ENCODE results near the gene NAMPT.
"Not testable (repeated sequence)": the region's sequence is repeated elsewhere in the genome, so short reads cannot be mapped to it uniquely, and the experiment has no call there.

Gene NAMPT

DNA sequence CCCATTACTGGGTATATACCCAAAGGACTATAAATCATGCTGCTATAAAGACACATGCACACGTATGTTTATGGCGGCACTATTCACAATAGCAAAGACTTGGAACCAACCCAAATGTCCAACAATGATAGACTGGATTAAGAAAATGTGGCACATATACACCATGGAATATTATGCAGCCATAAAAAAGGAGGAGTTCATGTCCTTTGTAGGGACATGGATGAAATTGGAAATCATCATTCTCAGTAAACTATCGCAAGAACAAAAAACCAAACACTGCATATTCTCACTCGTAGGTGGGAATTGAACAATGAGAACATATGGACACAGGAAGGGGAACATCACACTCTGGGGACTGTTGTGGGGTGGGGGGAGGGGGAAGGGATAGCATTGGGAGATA, 13.8 kb upstream of the NAMPT start:
- not testable (repeated sequence) for DNase-seq

DNA sequence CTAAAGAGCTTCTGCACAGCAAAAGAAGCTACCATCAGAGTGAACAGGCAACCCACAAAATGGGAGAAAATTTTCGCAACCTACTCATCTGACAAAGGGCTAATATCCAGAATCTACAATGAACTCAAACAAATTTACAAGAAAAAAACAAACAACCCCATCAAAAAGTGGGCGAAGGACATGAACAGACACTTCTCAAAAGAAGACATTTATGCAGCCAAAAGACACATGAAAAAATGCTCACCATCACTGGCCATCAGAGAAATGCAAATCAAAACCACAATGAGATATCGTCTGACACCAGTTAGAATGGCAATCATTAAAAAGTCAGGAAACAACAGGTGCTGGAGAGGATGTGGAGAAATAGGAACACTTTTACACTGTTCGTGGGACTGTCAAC, 13.4 kb upstream of the NAMPT start:
- not testable (repeated sequence) for DNase-seq

DNA sequence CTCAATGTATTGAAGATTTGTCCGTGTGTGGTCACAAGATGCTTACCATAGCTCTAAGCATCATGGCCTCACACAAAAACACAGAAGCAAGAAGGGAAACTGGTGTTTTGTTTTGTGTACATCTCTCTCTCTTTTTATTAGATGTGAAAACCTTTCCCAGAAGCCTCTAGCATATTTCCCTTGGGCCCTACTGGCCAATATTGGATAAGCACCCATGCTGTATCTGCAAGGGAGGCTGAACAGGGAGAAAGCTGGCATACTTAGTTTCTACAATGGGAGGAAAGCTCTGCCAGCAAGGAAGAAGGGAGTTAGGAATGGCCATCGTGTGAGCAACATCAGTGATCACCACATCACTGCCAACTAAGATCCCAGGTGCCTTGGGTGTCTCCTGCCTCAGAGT, 9.6 kb upstream of the NAMPT start:
- DNase-seq = no peak

DNA sequence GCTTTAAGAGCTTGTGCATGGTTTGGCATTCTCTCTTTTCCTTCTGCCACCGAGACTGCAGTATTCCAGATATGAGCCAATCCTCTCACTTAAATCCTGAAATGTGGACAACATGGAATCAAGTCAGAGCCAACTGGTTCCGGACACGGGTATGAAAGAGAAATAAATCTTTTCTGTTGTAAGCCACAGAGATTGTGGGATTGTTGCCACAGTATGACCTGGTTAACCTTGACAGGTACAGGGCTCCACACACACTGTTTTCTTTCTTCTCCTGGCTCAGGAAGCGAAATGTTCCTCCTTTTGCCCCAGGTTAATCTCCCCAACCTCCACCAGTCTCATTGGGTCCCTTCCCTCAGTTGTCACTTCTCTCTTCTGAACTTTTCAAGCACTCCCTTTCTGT, 6.5 kb upstream of the NAMPT start:
- DNase-seq = no peak

DNA sequence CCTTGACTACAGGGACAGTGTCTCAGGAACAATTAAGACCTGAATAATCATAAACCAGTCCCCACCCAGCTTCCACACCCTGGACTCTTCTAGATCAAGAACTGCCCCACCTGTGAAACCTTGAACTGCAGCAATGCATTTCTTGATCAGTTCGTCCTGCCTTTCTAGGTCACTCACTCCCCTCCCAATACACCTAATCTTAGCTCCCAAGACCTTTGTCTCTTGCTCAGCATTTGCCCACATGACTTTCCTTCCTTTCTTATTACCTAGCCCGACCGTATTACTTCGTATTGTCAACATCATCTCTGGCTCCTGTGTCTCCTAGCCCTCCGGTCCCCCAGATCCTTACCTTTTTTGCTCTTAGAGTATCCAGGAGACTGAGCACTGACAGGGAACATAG, 5.5 kb upstream of the NAMPT start:
- no peak for DNase-seq

DNA sequence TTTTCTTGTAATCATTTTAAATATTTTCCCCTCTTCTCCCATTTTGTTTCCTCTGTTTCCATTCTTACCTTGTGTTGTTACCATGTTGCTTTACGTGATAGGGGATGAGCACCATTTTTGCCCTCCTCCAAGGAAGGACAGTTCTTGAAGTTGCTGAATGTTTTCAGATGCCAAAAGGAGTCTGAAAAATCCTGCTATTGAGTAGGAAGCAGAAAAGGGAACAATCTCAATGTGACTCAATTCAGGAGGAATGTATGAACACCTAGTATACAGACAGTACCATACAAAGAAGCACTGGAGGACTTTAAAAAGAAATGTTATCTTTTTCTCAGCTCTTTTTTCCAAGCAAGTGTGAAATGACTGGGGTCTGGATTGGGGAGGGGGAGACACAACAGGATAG, 5.1 kb upstream of the NAMPT start:
- no peak for DNase-seq

DNA sequence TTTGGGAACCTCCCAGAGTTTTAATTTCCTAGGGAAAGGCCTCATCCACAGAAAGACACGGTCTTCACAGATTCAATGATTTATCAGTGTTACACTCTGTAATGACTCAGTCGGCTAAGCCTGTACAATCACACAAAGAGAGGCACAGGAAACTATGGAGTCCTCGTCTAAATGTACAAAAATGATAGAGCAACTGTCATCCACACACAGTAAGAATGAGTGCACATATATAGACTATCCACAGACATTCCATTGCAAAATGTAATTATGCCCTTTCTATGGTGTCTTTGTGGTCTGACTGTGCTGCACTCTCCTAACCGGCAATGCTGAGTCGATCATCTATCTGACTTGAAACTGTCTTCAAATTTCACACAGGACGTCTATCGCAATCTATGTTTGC, 3.5 kb upstream of the NAMPT start:
- no peak for DNase-seq

DNA sequence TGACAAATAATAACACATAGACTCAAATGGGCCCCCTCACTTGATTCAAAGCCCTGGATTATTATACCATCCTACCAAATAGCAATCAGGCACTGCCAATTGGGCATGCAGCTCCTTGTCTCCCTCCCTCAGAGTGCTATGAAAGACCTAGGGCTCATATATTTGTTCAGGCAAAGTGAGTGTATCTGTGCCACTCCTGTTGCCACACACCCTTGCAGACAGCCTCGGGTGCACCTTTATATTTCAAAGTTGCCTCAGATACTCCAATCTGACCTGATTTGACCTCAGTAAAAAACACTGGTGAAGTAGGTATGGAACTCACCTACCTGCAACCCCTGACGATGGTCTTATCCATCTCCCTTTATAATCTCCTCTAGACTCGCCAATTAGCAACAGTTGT, 3.0 kb upstream of the NAMPT start:
- no peak for DNase-seq

DNA sequence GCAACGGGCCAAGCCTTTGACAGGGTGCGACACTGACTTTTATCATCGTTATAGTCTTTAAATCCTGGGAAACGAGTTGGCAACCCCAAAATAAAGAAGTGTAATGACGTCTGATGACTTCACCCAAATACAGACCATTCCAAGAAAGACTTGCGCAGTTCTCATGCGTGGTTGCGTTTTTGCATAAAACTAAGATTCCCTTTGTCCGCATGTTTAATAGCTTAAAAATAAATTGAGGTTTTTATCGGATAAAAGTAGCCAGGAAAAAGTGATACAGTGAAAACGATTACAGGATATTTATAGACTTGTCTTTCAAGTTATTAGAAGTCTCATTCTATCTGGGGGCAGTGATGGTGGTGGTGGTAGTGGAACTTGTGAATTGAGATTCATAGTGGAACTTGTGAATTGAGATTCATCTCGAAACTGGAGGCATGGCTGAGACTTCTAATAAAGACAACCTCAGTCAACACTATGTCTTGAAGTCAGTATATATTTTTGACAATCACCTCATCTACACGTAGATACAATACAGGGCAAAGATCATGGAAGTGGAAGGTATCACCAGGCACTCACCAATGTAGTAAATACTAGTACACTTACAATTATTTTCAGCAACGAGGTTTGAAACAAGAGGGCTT, 1.2 kb upstream of the NAMPT start:
- DNase-seq = no peak

DNA sequence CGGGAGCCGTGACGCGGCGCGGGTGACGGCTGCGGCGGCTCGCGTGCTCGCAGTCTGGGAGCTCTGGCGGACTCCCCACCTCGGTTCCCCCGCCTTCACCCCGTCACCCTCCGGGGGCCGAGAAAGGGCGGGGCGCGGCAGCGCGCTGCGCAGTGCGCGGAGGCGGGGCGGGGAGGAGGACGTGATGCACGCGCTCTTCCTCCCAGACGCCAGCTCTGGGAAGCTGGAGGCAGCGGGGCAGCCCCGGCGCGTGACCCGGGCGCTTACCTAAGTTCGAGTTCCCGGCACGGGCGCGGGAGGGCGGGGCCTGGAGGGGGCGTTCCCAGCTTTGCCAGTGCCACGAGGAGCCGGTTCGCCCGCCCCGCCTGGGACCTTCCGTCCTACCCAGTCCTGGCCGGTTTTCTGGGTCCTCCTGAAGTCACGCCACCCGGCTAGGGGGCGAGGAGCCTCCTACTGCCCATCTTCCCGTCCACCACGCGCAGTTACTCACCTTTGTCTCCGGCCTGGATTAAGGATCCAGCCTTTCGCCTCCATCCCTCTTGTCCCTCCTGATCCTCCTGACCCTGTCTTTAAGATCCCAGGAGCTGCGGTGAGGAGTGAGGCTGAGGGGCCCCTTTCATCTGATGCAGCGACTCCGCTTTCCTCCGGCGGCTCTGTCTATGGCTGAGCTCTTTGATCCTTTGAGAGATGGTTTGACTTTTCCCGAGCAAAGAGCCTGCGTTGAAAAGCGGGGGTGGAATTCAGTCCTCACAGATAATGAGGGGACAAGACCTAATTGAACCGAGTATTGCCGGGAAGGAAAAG, 470 bp upstream of the NAMPT start:
- peak; percentile 95 for DNase-seq

DNA sequence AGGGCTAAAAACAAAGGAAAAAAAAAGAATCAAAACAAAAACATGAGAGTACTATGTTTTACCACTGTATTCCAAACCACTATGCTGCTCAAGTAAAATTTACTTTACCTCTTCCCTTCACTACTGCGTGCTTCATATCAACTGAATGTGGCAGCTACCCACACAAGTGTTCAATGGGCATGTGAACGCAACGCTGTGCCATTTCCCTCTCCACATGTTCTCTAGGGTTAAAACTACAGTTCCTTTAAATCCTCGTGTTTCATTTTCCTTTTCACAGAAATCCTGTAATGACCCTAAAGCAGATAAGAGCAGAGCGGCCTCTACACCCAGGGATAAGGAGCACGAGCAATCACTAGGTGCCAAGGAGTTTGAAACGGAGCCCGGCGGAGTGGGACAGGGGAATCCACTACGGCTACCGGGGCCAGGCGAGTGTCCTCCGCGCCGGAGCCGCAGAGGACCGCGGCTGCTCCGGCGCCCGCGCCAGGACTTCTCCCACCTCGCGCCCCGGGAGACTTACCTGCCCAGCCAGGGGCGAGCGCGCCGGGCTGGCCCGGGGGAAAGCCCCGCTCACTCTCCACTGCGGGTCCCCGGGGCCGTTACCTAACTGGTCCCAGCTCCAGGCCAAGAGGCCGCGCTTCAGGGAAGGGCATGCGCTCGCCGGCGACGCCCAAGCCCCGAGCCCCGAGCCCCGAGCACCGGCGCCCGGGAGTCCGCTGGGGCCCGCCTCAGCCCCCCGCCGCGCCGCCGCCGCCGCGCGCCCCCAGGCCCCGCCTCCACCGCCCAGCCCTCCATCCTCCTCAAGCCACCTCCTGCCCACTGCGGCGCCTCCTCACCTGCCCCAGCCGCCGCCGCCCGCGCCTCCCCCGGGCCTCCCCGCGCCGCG, 711 bp downstream of the NAMPT start:
- peak; percentile 19 for DNase-seq

DNA sequence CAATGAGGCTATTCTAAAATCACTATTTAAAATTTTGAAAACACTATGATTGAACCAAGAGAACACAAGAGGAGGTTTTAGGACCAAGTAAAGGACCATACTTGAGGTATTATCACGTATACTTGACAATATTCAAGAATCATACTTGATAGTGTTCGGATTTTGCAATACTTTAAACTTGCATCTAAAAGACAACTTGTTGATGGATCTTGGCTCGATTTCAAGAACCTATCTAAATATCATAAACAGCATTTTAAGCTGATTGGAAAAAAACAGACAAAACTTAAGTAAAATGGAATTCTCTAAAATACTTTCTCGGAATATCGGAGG, 1.3 kb downstream of the NAMPT start:
- DNase-seq = no peak

DNA sequence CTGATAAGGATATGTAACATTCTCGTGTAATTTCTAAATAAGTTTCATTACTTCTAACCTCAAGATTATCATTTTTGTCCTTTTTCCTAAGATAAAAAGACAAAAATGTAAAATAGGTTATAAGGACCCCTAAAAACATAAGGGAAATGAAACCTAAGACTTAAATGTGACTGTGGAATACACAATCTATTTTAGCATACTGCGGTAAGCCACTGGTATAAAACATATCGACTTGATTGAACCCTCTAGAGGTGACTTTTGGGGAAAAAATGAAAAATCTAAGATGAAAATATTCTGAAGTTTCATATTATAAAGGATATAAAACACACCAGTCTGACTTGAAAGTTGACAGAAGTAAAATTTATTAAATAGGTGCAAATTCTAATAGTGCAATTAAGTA, 1.9 kb downstream of the NAMPT start:
- DNase-seq = no peak

DNA sequence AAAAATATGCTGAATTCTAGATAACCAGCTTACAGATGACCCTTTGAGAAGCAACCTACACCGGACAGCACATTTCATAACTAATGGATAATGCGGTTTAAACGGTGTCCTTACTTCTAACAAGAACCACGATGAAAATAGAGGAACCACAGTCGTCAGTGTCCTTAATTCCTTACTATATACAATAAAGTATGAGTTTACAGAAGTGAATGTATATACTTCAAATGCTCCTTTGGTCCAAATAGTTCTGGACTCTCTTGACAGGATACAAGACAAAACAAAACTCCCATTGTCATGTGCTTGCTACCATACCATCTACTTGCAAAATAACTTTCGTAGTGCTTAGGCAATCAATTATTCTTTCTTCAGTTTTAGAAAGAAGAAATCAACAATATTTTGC, 2.4 kb downstream of the NAMPT start:
- no peak for DNase-seq

DNA sequence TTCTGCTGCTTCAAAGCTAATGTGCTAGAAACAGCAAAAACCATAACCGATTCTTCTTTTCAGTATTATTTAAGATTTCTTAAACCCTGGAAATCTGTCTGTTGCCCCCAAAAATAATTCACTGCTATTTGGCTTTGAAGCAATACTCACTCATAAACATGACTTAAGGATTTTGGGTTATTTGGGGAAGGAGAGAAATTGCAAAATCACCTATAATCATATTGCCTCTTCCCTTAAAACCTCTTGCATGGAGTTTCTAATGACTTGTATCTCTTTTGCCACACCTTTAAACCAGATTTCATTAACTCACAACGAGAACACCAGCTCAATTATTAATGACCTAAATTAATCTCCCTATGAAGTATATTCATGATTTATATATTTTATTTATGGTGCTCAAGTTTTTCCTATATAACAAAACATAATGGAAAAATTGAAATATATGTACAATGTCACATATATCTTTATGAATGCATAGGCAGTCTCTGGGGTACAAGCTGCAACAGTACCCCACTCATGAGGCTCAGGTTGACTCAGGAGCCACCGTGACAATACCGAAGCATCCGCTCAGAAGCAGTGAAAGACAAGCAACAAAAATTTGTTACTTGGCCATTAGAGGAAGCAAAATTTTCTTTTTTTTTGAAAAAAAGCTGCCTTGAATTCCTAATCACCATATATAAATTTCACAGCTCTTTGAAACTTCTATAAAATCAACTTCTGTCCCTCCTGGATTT, 3.0 kb downstream of the NAMPT start:
- no peak for DNase-seq

DNA sequence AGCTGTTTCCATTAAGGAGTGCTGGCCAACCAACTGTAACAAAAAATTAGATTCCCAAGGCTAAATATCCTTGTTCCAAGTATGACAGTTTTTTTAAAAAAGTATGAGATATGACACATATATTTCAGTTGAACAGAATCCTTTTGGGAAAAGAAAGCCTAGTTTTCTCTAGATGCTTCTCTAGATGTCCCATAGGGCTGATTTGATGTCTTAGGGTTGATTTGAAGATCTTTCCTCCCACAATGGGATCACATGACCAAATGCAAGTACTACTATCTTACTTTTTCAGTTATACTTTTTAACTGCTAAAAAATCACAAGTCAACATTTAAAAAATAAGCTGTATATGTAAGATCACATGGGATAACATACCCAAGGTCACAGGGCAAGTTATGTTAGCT, 3.7 kb downstream of the NAMPT start:
- no peak for DNase-seq

DNA sequence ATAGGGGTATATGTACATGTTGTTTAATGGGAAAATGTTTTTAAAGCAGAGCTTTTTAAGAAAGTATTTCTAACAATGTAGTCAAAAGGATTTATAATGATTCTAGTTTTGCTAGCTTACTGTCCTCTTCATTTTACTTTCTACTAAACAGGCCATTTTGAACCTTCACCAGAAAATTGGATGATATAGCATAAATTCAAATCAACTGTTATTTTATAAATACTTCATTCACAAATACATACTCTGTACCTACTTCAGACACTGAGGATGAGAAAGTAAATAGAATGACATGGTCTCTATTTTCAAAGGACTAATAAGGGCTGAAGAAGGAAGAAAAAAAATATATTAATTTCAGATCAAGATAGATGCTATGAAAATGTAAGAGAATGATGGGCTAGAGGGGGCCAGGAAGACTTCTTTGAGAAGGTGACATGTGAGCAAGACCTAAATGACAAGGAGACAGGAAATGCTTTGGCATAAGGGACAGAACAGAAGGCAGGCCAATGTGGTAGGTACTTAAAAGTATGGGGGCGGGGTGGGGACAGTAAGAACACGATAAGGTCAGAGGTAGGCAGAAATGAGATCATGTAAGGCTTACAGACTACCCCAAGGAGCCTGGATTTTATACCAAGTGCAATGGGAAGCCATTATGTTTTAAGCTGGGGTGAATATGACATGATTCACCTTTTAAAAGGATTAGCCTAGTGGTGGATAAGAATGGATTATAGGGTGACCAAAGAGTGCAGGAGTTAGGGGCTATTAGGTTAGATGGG, 5.2 kb downstream of the NAMPT start:
- no peak for DNase-seq

DNA sequence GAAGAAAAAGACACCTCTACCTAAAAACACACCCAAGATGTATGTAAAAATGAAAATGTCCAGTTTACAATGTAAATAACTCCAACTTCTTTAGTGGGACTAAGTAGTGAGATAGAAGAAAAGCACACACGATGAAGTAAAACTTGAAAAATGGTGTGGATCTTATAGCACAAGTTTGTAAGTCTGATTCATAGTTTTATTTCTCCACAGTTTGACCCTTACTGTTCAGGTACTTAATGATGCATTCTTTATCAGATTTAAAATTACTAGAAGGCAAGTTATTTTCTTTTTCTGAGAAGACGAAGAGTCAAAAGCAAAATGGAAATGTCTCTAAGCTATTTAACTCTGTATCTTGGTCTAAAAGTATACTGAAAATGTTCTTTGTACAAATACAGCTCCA, 6.1 kb downstream of the NAMPT start:
- no peak for DNase-seq

DNA sequence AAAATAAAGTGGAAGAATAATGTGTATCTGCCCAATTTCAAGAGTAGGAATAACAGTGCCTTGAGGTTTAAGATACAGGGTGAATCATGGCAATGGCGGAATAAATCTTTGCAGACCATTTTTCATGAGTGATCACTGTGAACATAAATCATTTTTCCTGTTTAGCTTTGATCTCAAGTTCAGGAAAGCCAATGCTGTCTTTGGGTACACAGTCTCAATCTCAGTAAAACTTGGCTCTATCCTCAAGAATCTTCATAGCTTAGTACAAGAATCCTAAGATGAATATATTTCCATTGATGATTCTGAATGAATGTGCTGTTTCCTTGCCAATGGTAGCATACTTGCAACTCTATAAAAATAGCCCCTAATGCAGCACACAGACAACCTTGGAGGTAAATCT, 6.8 kb downstream of the NAMPT start:
- DNase-seq = no peak

DNA sequence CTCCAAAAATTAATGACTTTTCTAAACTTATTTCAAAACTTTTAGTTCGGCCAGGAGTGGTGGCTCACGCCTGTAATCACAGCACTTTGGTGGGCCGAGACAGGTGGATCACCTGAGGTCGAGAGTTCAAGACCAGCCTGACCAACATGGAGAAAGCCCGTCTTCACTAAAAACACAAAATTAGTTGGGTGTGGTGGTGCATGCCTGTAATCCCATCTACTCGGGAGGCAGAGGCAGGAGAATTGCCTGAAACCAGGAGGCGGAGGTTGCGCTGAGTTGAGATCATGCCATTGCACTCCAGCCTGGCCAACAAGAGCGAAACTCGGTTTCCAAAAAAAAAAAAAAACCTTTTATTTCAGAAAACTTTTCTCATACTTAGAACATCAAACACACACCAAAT, 8.3 kb downstream of the NAMPT start:
- no peak for DNase-seq

DNA sequence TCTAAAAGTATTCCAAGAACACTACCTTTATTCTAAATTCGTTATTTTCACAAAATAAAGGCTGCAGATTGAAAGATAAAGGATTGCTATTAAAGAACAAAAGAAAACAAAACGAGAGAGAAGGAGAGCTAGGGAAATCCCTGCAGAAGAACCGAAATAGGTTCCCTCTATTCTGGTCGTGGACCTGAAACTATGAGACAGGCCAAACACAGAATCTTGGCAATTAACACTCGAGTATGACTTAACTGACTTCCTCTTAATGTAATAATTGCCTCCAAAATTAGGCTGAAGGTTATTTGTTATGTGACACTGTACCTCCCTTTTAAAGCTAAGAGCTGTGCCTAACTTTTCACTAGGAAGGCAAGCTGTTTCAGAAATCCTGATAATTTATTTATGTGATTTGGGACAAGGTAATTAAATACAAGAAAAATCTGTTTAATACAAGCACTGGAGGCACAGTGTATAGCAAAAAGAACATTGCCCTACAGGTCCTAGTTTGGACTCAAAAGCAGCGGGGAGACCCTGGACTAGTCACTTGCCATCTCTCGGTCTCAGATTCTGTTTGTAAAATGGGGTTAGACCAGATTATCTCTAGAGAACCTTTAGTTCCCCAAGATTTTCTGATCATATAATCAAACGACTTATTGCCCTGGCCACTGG, 11.6 kb downstream of the NAMPT start:
- DNase-seq = no peak
